Choroid plexus epithelial cell (primary cell): ENCODE data around the gene MSTN.

Source experiments
- DNase-seq: peaks from one replicate; pipeline ENCODE4 v3.0.0-alpha.2; 2010; ENCODE audit warnings: low read depth
- H3K4me3 ChIP-seq: 2 replicates; pipeline ENCODE4 v1.5.1; 2011; ENCODE audit warnings: low read depth, mild to moderate bottlenecking, control low read depth, low read length, moderate library complexity
- CTCF ChIP-seq: conservative IDR thresholded peaks from 2 replicates; pipeline ENCODE4 v1.5.1; 2011; ENCODE audit warnings: low read depth, mild to moderate bottlenecking, control low read depth, inconsistent platforms, low read length, moderate library complexity

MSTN gene

DNA sequence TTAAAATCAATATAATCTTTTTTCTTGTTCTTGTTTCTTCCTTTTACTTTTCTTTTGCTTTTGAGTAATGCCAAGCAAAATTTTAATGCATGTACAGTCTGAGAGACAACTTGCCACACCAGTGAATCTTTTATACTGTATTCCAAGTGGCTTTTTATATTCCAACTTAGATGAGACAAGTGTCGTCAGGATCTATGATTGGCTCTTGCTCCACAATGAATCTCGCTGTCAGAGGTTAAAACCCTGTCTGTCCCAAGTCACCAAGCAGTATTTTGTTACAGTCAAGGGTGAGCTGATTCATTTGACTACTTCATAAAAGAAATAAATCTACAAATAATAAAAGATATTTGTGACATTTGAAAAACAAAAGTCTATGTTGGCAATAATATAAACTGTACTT lies at the start of gene MSTN:
TSS of gene MSTN (minus strand) at position 129 of the 400 bp plus-strand sequence. CDS start 133 bp downstream, outside the sequence.
- no peak for TF ChIP-seq CTCF
- H3K4me3 ChIP-seq, result peak within 1 kb of the TSS; percentile 5
- no peak for DNase-seq

DNA sequence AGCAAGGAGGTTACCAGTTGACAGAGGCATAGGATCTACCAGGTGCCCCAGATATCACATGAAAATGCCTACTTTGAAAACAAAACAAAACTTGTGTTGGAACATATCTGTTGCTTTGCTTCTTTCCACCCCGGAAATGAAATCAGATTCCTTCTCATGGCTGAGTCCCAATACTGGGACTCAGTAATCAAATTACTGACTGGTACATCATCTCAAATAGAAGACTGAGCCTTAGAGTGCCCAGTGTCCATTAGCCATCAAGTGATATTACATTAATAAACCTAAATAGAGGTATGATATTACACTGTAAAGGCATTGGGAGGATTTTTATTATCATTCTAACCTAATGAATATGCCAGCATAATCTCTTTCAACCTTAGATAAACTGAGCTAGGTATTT lies 48.6 kb upstream of the MSTN start:
- no peak for TF ChIP-seq CTCF
- no peak for DNase-seq
- H3K4me3 ChIP-seq, result no peak overlapping the region

DNA sequence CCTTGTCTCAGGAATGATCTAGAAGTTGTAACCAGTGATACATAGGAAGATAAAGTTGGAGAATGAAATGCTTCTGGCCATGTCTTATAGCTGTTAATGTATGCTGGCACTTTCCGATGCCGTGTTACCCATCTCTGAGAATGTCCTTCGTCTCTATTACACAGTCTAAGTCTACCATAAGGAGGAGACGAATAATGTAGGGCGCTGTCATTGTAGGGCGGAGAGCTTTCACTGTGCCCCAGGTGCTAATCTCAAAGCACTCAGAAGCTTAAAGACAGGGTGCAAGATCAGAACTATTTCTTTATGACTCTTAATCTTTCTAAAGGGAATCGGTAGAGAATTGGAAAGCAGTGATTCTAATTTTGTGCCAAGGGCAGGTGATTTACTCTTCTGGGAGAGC lies 48.2 kb upstream of the MSTN start:
- no peak for DNase-seq
- no peak overlapping the region for H3K4me3 ChIP-seq
- TF ChIP-seq CTCF, result no peak

GRCh38 chr2:190110131-190110530 lies 47.6 kb upstream of the MSTN start:
- peak; percentile 83 for DNase-seq
- TF ChIP-seq CTCF, result no peak
- H3K4me3 ChIP-seq, result no peak overlapping the region

GRCh38 chr2:190107409-190107808 lies 44.9 kb upstream of the MSTN start:
- H3K4me3 ChIP-seq, result no peak overlapping the region
- DNase-seq, result no peak

GRCh38 chr2:190106783-190107182 lies 44.3 kb upstream of the MSTN start:
- no peak for TF ChIP-seq CTCF
- H3K4me3 ChIP-seq, result no peak overlapping the region
- DNase-seq, result no peak

More at GRCh38 chr2:190107409-190107808, 44.9 kb upstream of the MSTN start:
- no peak for TF ChIP-seq CTCF

DNA sequence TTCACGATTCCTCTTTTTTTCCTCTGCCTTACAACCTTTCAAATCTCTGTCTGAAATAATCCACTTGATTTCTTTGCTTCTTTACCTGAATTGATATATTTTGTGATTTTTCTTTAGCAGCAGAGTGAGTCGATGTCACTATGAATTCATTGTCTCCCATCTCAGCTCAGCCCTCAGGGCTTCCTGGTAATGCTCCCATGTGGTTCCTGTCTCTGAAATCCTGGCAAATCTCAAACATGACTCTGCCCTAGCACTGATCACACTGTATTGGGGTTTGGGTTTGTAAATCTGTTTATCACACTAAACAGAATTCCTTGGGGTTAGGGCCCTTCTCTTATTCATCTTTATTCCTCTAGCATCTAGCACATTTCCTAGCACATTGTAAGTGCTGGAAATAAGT lies 43.0 kb upstream of the MSTN start:
- no peak for TF ChIP-seq CTCF
- no peak for DNase-seq
- H3K4me3 ChIP-seq, result no peak overlapping the region
